ENCODE measurements around the gene GDF10.
A peak's percentile ranks its signal among the peaks of the same experiment; 100 is the strongest.

Gene GDF10

DNA sequence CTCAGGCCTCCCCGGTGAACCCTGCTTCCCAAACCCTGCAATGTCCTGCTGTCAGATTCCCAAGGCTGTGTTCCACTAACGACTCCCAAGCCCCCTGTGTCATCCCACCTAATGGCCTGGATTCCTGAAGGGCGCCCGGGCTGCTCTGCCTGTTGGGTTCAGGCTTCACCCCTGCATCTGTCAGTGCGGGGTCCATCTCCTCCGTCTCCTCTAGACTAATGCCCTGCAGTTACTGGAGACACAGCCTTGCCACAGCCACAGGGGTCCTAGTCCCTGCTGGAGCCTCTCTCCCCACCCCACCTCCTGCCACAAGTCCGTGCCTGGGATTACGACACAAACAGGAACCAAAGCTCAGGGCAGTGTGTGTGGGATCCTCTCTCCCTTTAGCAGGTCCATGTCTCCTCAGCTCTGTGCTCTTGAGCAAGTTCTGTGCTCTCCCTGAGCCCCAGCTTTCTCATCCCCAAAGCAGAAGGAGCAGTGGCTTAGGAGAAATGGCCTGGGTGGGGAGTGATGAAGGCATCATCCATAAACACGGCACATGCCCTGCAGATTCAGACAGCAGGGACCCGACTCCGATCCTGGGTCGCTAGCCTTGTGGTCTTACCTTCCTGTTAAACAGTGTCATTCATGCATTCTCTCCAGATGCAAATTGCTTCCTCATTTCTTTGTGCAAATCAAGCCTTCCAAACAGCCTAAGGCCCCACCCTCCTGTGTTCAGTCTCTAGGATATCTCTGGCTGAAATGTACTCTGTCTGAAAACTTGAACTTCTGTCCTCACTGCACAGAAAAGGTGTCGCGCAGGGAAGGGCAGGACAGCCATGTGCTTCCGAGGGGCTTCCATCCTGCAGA is 40.0 kb downstream of the GDF10 start:
- no peak overlapping the region for H3K4me3 ChIP-seq (replicated peaks; ENCODE audit: low read depth, low read length)
- no peak for TF ChIP-seq CTCF (IDR thresholded peaks at IDR 0.05; ENCODE audit: low read depth, low read length, missing control alignments)
- DNase-seq (ENCODE audit: extremely low read depth, low read depth) = no peak

DNA sequence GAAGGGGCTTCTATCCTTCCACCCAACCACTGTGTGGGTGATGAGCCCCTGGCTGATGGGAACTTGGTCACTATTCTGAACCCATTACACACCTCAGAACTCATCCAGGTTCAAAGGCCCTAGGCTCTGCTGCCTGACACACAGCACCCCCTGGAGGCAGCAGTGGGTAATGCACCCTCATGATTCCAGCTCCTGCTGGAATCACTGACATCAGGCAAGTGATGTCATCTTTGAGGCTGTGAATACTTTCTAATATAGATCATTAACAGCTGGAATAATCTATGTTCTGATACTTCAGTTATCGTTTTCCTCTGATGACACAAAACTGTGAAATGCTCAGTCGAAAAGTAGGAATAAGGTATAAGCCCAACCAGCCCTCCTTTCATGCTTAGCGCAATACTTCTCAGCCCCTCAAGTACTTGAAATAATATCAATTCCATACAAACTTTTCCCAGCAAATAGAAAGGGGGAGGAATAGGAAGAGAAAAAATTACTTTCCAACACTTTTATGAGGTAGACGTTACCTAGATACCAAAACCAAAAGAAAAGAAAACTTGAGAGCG is 40.7 kb downstream of the GDF10 start:
- peak; percentile 100 for TF ChIP-seq CTCF (IDR thresholded peaks at IDR 0.05; ENCODE audit: low read depth, low read length, missing control alignments)
- DNase-seq (ENCODE audit: extremely low read depth, low read depth) = peak; percentile 22
- H3K4me3 ChIP-seq (replicated peaks; ENCODE audit: low read depth, low read length) = no peak overlapping the region

- DNase-seq (ENCODE audit: extremely low read depth, low read depth) = no peak
- TF ChIP-seq CTCF (IDR thresholded peaks at IDR 0.05; ENCODE audit: low read depth, low read length, missing control alignments) = no peak
Measured at GRCh38 chr10:47344996-47345870, 45.2 kb downstream of the GDF10 start.

GRCh38 chr10:47346581-47347302 is 46.7 kb downstream of the GDF10 start:
- H3K4me3 ChIP-seq (replicated peaks; ENCODE audit: low read depth, low read length) = no peak overlapping the region
- no peak for TF ChIP-seq CTCF (IDR thresholded peaks at IDR 0.05; ENCODE audit: low read depth, low read length, missing control alignments)
- DNase-seq (ENCODE audit: extremely low read depth, low read depth) = peak; percentile 20

More at GRCh38 chr10:47344996-47345870, 45.2 kb downstream of the GDF10 start:
- no peak overlapping the region for H3K4me3 ChIP-seq (replicated peaks; ENCODE audit: low read depth, low read length)

- no peak for TF ChIP-seq CTCF (IDR thresholded peaks at IDR 0.05; ENCODE audit: low read depth, low read length, missing control alignments)
- DNase-seq (ENCODE audit: extremely low read depth, low read depth) = no peak
- H3K4me3 ChIP-seq (replicated peaks; ENCODE audit: low read depth, low read length) = no peak overlapping the region
Measured at GRCh38 chr10:47347303-47347675, 47.3 kb downstream of the GDF10 start.

DNA sequence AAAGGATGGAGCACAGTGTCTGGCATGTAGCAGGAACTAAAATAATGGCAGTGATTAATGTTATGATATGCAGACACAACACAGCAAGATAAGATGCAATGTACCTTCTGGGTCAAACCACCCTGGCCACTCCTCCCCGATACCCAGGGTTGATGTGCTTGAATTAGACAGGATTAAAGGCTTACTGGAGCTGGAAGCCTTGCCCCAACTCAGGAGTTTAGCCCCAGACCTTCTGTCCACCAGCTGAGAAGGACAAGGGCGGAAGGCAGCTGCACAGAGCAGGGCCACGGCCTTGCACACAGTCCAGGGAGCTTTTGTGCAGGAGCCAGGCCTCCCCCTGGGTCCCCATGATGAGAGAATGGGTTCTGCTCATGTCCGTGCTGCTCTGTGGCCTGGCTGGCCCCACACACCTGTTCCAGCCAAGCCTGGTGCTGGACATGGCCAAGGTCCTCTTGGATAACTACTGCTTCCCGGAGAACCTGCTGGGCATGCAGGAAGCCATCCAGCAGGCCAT is 48.2 kb downstream of the GDF10 start, which contains the start of gene RBP3:
Gene RBP3, plus strand, starts transcription at position 226 of the 514 bp plus-strand sequence. Its CDS starts 122 bp downstream, at position 348.
- DNase-seq (ENCODE audit: extremely low read depth, low read depth) = no peak
- no peak within 1 kb of the TSS for H3K4me3 ChIP-seq (replicated peaks; ENCODE audit: low read depth, low read length)
- no peak for TF ChIP-seq CTCF (IDR thresholded peaks at IDR 0.05; ENCODE audit: low read depth, low read length, missing control alignments)
